ENCODE data around the gene MRRF. TPM values are rescaled to one million over a fixed set of nuclear protein-coding genes. Genes with fewer than 3 reads are reported as not detected.
A peak's percentile ranks its signal among the peaks of the same experiment; 100 is the strongest.

MRRF gene
- total RNA-seq (2014; rRNA removed; shearing (Covaris generic)): 27.3 and 37.9 TPM in 2 replicates

GRCh38 chr9:122264360-122265148 lies at the start of gene MRRF, which contains the start of gene RBM18:
Gene MRRF, plus strand, starts transcription at chr9:122264882. Its CDS starts 6,010 bp downstream, at chr9:122270892.
Gene RBM18, minus strand, starts transcription at chr9:122264840. Its CDS starts 3,348 bp downstream, at chr9:122261492.
- peak; percentile 90 for DNase-seq (ENCODE audit: low read depth)

- no peak for DNase-seq (ENCODE audit: low read depth)
Measured at GRCh38 chr9:122215663-122216062, 49.0 kb upstream of the MRRF start.

GRCh38 chr9:122216138-122216797 lies 48.4 kb upstream of the MRRF start:
- no peak for DNase-seq (ENCODE audit: low read depth)

GRCh38 chr9:122216798-122217418 lies 47.8 kb upstream of the MRRF start:
- DNase-seq (ENCODE audit: low read depth): no peak

- DNase-seq (ENCODE audit: low read depth): no peak
Measured at GRCh38 chr9:122217640-122218039, 47.0 kb upstream of the MRRF start.

- DNase-seq (ENCODE audit: low read depth): peak; percentile 59
Measured at GRCh38 chr9:122218071-122218934, 46.4 kb upstream of the MRRF start.

GRCh38 chr9:122218935-122219855 lies 45.5 kb upstream of the MRRF start:
- no peak for DNase-seq (ENCODE audit: low read depth)

- no peak for DNase-seq (ENCODE audit: low read depth)
Measured at GRCh38 chr9:122219856-122220672, 44.6 kb upstream of the MRRF start.

GRCh38 chr9:122220673-122221182 lies 44.0 kb upstream of the MRRF start:
- no peak for DNase-seq (ENCODE audit: low read depth)

- no peak for DNase-seq (ENCODE audit: low read depth)
Measured at GRCh38 chr9:122221183-122221811, 43.4 kb upstream of the MRRF start.

GRCh38 chr9:122222791-122223190 lies 41.9 kb upstream of the MRRF start:
- DNase-seq (ENCODE audit: low read depth): no peak

GRCh38 chr9:122223435-122223834 lies 41.2 kb upstream of the MRRF start:
- no peak for DNase-seq (ENCODE audit: low read depth)

GRCh38 chr9:122225312-122226141 lies 39.2 kb upstream of the MRRF start:
- no peak for DNase-seq (ENCODE audit: low read depth)

- DNase-seq (ENCODE audit: low read depth): no peak
Measured at GRCh38 chr9:122226142-122226757, 38.4 kb upstream of the MRRF start.

- no peak for DNase-seq (ENCODE audit: low read depth)
Measured at GRCh38 chr9:122226758-122227574, 37.7 kb upstream of the MRRF start.

GRCh38 chr9:122227575-122227900 lies 37.1 kb upstream of the MRRF start:
- DNase-seq (ENCODE audit: low read depth): no peak

GRCh38 chr9:122228191-122228567 lies 36.5 kb upstream of the MRRF start:
- DNase-seq (ENCODE audit: low read depth): no peak

Measured in M059J (cell line).